ENCODE data around the gene TRAF3IP1.

Gene TRAF3IP1

GRCh38 chr2:238287737-238288649 lies 32.3 kb upstream of the TRAF3IP1 start, which contains the start of gene PER2:
Gene PER2 (minus strand): TSS chr2:238288610. CDS start chr2:238277936, 10,674 bp downstream.
- no peak for DNase-seq (ENCODE audit: low read depth in 2 of 2)

- peak; percentile 91 to 96 for DNase-seq (ENCODE audit: low read depth in 2 of 2)
Observed at GRCh38 chr2:238288650-238289573, 31.4 kb upstream of the TRAF3IP1 start.

- no peak for DNase-seq (ENCODE audit: low read depth in 2 of 2)
Observed at GRCh38 chr2:238289574-238289973, 30.7 kb upstream of the TRAF3IP1 start.

- no peak for DNase-seq (ENCODE audit: low read depth in 2 of 2)
Observed at GRCh38 chr2:238290091-238290509, 30.2 kb upstream of the TRAF3IP1 start.

GRCh38 chr2:238290715-238291549 lies 29.4 kb upstream of the TRAF3IP1 start:
- no peak for DNase-seq (ENCODE audit: low read depth in 2 of 2)

GRCh38 chr2:238291550-238292281 lies 28.6 kb upstream of the TRAF3IP1 start:
- no peak for DNase-seq (ENCODE audit: low read depth in 2 of 2)

- DNase-seq (ENCODE audit: low read depth in 2 of 2), result no peak
Observed at GRCh38 chr2:238294046-238294392, 26.3 kb upstream of the TRAF3IP1 start.

- no peak for DNase-seq (ENCODE audit: low read depth in 2 of 2)
Observed at GRCh38 chr2:238294393-238295143, 25.8 kb upstream of the TRAF3IP1 start.

- DNase-seq (ENCODE audit: low read depth in 2 of 2), result no peak
Observed at GRCh38 chr2:238295144-238296112, 24.9 kb upstream of the TRAF3IP1 start.

- DNase-seq (ENCODE audit: low read depth in 2 of 2), result no peak
Observed at GRCh38 chr2:238296638-238297457, 23.5 kb upstream of the TRAF3IP1 start.

- DNase-seq (ENCODE audit: low read depth in 2 of 2), result no peak
Observed at GRCh38 chr2:238299803-238300202, 20.5 kb upstream of the TRAF3IP1 start.

- DNase-seq (ENCODE audit: low read depth in 2 of 2), result no peak
Observed at GRCh38 chr2:238302087-238302486, 18.2 kb upstream of the TRAF3IP1 start.

GRCh38 chr2:238302751-238303150 lies 17.6 kb upstream of the TRAF3IP1 start:
- DNase-seq (ENCODE audit: low read depth in 2 of 2), result no peak

GRCh38 chr2:238304116-238304515 lies 16.2 kb upstream of the TRAF3IP1 start:
- DNase-seq (ENCODE audit: low read depth in 2 of 2), result no peak

- DNase-seq (ENCODE audit: low read depth in 2 of 2), result no peak
Observed at GRCh38 chr2:238305092-238305862, 15.0 kb upstream of the TRAF3IP1 start.

GRCh38 chr2:238305965-238306671 lies 14.2 kb upstream of the TRAF3IP1 start:
- DNase-seq (ENCODE audit: low read depth in 2 of 2), result no peak

- no peak for DNase-seq (ENCODE audit: low read depth in 2 of 2)
Observed at GRCh38 chr2:238306672-238306998, 13.7 kb upstream of the TRAF3IP1 start.
